Skeletal muscle satellite cell (primary cell): Measurements from ENCODE around the gene CCDC12.
A peak's percentile ranks its signal among the peaks of the same experiment; 100 is the strongest.

Source experiments
- H3K27me3 ChIP-seq: 2 replicates; pipeline ENCODE4 v1.7.0; 2013; ENCODE audit warnings: low read length; ENCODE audit not compliant: control insufficient read depth, insufficient read depth
- H3K36me3 ChIP-seq: 2 replicates; pipeline ENCODE4 v1.7.0; 2013; ENCODE audit warnings: mild to moderate bottlenecking, control low read depth, low read length; ENCODE audit not compliant: insufficient read depth
- H3K4me1 ChIP-seq: 2 replicates; pipeline ENCODE4 v1.7.0; 2013; ENCODE audit warnings: low read length; ENCODE audit not compliant: control insufficient read depth, insufficient read depth
- H3K4me2 ChIP-seq: 2 replicates; pipeline ENCODE4 v1.7.0; 2013; ENCODE audit warnings: mild to moderate bottlenecking, low read length
- H3K4me3 ChIP-seq: 2 replicates; pipeline ENCODE4 v1.7.0; 2013; ENCODE audit warnings: low read length
- H3K9ac ChIP-seq: 2 replicates; pipeline ENCODE4 v1.7.0; 2013; ENCODE audit warnings: mild to moderate bottlenecking, low read depth, low read length, moderate library complexity
- H3K9me3 ChIP-seq: replicated peaks from 2 replicates; pipeline ENCODE4 v1.7.0; 2013; ENCODE audit warnings: mild to moderate bottlenecking, control low read depth, low read length

CCDC12 gene

GRCh38 chr3:46928282-46928681 lies 48.3 kb downstream of the CCDC12 start:
- no peak overlapping the region for H3K9ac ChIP-seq
- peaks cover 37% of the 10 kb centered on the region for H3K36me3 ChIP-seq
- H3K4me1 ChIP-seq, result peaks cover 55% of the 10 kb centered on the region
- no peak overlapping the region for H3K4me2 ChIP-seq
- no peak overlapping the region for H3K4me3 ChIP-seq
- H3K9me3 ChIP-seq, result no peaks in the 10 kb centered on the region
- H3K27me3 ChIP-seq, result no peaks in the 10 kb centered on the region

GRCh38 chr3:46927718-46928073 lies 48.8 kb downstream of the CCDC12 start:
- H3K27me3 ChIP-seq, result no peaks in the 10 kb centered on the region
- peaks cover 49% of the 10 kb centered on the region for H3K4me1 ChIP-seq
- H3K4me3 ChIP-seq, result no peak overlapping the region
- no peak overlapping the region for H3K4me2 ChIP-seq
- H3K36me3 ChIP-seq, result peaks cover 43% of the 10 kb centered on the region
- no peak overlapping the region for H3K9ac ChIP-seq
- H3K9me3 ChIP-seq, result no peaks in the 10 kb centered on the region

- no peak overlapping the region for H3K4me3 ChIP-seq
- no peak overlapping the region for H3K4me2 ChIP-seq
- H3K27me3 ChIP-seq, result no peaks in the 10 kb centered on the region
- H3K36me3 ChIP-seq, result peaks cover 49% of the 10 kb centered on the region
- peaks cover 43% of the 10 kb centered on the region for H3K4me1 ChIP-seq
- peak overlapping the region; percentile 79 for H3K9ac ChIP-seq
- no peaks in the 10 kb centered on the region for H3K9me3 ChIP-seq
These were observed 49.5 kb downstream of the CCDC12 start for GRCh38 chr3:46926871-46927717.

GRCh38 chr3:46926447-46926846 lies 50.1 kb downstream of the CCDC12 start:
- Histone ChIP-seq H3K9ac (peak overlapping the region; percentile 79), H3K4me1 (peaks cover 37% of the 10 kb centered on the region), H3K4me3 (no peak overlapping the region), H3K36me3 (peaks cover 56% of the 10 kb centered on the region), H3K9me3 (no peaks in the 10 kb centered on the region), H3K27me3 (no peaks in the 10 kb centered on the region), H3K4me2 (peak overlapping the region; percentile 2)

GRCh38 chr3:46926039-46926438 lies 50.5 kb downstream of the CCDC12 start:
- H3K9me3 ChIP-seq, result no peaks in the 10 kb centered on the region
- H3K4me3 ChIP-seq, result no peak overlapping the region
- H3K4me2 ChIP-seq, result peak overlapping the region; percentile 2
- H3K9ac ChIP-seq, result peak overlapping the region; percentile 79
- H3K4me1 ChIP-seq, result peaks cover 33% of the 10 kb centered on the region
- peaks cover 60% of the 10 kb centered on the region for H3K36me3 ChIP-seq
- H3K27me3 ChIP-seq, result no peaks in the 10 kb centered on the region

GRCh38 chr3:46925585-46925934 lies 51.0 kb downstream of the CCDC12 start:
- Histone ChIP-seq H3K4me2 (no peak overlapping the region), H3K9ac (peak overlapping the region; percentile 50), H3K27me3 (no peaks in the 10 kb centered on the region), H3K4me1 (peaks cover 28% of the 10 kb centered on the region), H3K4me3 (no peak overlapping the region), H3K9me3 (no peaks in the 10 kb centered on the region), H3K36me3 (peaks cover 64% of the 10 kb centered on the region)

GRCh38 chr3:46924921-46925584 lies 51.5 kb downstream of the CCDC12 start:
- H3K4me1 ChIP-seq, result peaks cover 23% of the 10 kb centered on the region
- peak overlapping the region; percentile 50 for H3K9ac ChIP-seq
- H3K4me2 ChIP-seq, result no peak overlapping the region
- no peaks in the 10 kb centered on the region for H3K27me3 ChIP-seq
- H3K36me3 ChIP-seq, result peaks cover 70% of the 10 kb centered on the region
- H3K9me3 ChIP-seq, result no peaks in the 10 kb centered on the region
- no peak overlapping the region for H3K4me3 ChIP-seq

GRCh38 chr3:46923559-46924350 lies 52.8 kb downstream of the CCDC12 start:
- H3K4me2 ChIP-seq, result no peak overlapping the region
- H3K27me3 ChIP-seq, result no peaks in the 10 kb centered on the region
- H3K4me3 ChIP-seq, result no peak overlapping the region
- H3K9me3 ChIP-seq, result no peaks in the 10 kb centered on the region
- peaks cover 18% of the 10 kb centered on the region for H3K4me1 ChIP-seq
- peaks cover 82% of the 10 kb centered on the region for H3K36me3 ChIP-seq
- no peak overlapping the region for H3K9ac ChIP-seq

GRCh38 chr3:46922871-46923558 lies 53.5 kb downstream of the CCDC12 start:
- no peak overlapping the region for H3K4me2 ChIP-seq
- H3K4me1 ChIP-seq, result peaks cover 18% of the 10 kb centered on the region
- no peak overlapping the region for H3K9ac ChIP-seq
- H3K9me3 ChIP-seq, result no peaks in the 10 kb centered on the region
- H3K27me3 ChIP-seq, result no peaks in the 10 kb centered on the region
- peaks cover 82% of the 10 kb centered on the region for H3K36me3 ChIP-seq
- no peak overlapping the region for H3K4me3 ChIP-seq

- H3K36me3 ChIP-seq, result peaks cover 86% of the 10 kb centered on the region
- H3K4me3 ChIP-seq, result no peak overlapping the region
- H3K4me2 ChIP-seq, result no peak overlapping the region
- no peak overlapping the region for H3K9ac ChIP-seq
- H3K9me3 ChIP-seq, result peaks cover 3% of the 10 kb centered on the region
- H3K4me1 ChIP-seq, result peaks cover 18% of the 10 kb centered on the region
- no peaks in the 10 kb centered on the region for H3K27me3 ChIP-seq
These were observed 54.1 kb downstream of the CCDC12 start for GRCh38 chr3:46922426-46922825.

- H3K9me3 ChIP-seq, result peaks cover 3% of the 10 kb centered on the region
- H3K27me3 ChIP-seq, result no peaks in the 10 kb centered on the region
- H3K9ac ChIP-seq, result no peak overlapping the region
- peaks cover 86% of the 10 kb centered on the region for H3K36me3 ChIP-seq
- H3K4me2 ChIP-seq, result no peak overlapping the region
- H3K4me1 ChIP-seq, result peaks cover 15% of the 10 kb centered on the region
- H3K4me3 ChIP-seq, result no peak overlapping the region
These were observed 54.7 kb downstream of the CCDC12 start for GRCh38 chr3:46921871-46922271.
